GM18499 (cell line): Measurements from ENCODE around the gene POGLUT2.

Experiments used
- ATAC-seq: cut with Tn5 transposase; IDR thresholded peaks from one replicate; pipeline ENCODE4 v1.9.1; 2021; ENCODE audit warnings: moderate number of reproducible peaks; ENCODE audit not compliant: insufficient read depth, unreplicated experiment

Gene POGLUT2

GRCh38 chr13:102798581-102799425, at the start of gene POGLUT2, which contains the start of gene BIVM:
Gene POGLUT2 (minus strand): TSS chr13:102798976. CDS start chr13:102798670, 306 bp downstream.
Gene BIVM (plus strand): TSS chr13:102799119. CDS start chr13:102807268, 8,149 bp downstream.
- peak; percentile 77 for ATAC-seq

DNA sequence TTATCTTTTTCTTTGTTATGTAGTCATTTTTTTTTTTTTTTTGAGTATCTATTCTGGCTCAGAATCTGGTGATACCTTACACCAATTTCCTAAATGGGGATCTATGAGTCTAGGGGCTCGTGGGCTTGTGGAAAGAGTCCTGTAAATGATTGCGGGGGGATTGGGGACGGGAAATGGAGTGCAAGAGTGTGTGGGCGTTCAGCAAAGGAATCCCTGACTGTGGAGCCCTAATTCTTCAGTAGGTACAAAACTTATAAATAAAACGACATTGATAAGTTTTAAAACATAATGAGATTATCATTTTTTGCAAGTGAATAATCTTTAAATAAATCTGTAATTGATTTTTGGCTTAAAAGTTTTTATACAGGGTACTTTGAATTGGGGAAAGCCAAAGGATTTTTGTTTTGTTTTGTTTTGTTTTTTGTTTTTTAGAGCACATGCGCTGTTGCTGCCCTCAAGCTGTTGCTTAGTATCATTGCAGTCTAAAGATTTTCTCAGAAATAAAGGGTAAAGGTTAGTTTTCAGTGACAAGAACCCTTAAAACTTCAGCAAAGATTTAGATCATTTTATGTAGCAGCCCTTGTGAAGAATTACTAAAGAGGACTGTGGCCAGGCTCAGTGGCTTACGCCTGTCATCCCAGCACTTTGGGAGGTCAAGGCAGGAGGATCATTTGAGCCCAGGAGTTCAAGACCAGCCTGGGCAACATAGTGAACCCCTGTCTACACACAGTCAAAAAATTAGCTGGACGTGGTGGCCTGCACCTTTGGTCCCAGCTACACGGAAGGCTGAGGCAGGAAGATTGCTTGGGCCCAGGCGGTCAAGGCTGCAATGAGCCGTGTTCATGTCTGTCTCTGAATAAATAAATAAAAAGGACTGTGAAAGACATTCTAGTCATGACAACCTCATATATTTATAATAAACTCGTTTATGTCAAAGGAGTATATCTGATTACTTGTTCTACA, 48.8 kb upstream of the POGLUT2 start:
- ATAC-seq = no peak

DNA sequence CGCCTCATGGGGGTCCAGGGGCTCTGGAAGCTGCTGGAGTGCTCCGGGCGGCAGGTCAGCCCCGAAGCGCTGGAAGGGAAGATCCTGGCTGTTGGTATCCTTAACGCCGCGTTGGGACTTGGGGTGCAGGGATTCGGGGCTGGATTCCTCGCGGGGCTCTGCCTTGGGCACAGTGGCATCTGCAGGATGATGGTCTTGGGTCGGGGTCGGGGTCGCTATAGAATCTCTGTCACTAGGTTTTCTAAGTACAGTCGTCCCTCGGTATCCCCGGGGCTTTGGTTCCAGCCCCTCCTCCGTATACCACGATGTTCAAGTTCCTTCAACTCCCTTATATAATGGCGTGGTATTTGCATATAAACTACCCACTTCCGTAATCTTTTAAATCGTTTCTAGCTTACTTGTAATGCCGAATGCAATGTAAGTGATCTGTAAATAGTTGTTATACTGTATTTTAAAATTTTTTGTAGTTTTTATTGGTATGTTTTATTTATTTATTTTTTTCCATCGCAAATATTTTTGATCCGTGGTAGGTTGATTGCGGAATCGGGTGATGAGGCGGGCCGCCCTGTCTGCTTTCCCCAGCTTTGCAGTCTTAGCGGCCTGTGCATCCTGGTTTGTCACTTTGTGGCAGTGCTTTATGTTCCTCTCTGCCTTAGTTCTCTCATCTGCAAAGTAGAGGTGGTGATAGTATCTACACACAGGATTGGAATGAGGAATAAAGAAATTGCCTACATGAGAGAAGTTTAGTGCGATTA, 47.7 kb upstream of the POGLUT2 start:
- ATAC-seq = no peak

DNA sequence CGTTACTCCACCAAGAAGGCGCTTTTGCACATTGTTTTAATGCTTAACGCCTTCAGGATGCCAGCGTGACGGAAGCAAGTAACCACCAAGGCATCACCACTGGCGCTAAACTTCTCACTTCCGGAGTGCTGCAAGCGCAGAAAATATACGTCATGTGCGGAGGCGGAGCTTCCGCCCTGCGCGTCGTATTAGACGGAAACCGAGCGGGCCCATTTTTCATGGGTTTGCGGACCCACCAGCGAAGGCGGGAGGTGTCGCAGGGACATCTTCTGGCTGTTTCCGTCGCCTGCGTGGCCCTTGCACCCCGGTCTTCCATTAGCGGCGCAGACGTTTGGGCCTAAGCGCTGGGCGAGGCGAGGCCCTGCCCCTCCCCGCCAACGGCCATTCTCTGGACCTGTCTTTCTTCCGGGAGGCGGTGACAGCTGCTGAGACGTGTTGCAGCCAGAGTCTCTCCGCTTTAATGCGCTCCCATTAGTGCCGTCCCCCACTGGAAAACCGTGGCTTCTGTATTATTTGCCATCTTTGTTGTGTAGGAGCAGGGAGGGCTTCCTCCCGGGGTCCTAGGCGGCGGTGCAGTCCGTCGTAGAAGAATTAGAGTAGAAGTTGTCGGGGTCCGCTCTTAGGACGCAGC, 47.0 kb upstream of the POGLUT2 start, which contains the start of gene ERCC5:
TSS of gene ERCC5 (plus strand) at position 403 of the 631 bp plus-strand sequence. CDS start 235 bp downstream, outside the sequence.
- peak; percentile 78 for ATAC-seq

DNA sequence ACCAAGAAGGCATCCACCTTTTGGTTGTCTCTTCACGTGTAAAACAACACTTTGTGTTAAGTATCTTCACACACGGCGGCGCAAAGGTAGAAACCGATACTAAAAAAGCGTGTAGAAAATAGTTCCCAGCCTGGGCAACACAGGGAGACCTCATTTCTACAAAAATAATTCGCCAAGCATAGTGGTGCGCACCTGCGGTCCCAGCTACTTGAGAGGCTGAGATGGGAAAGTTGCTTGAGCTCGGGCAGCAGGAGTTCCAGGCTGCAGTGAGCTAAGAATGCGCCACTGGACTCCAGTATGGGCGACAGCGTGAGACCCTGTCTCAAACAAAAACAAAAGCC, 46.5 kb upstream of the POGLUT2 start:
- peak; percentile 9 for ATAC-seq

DNA sequence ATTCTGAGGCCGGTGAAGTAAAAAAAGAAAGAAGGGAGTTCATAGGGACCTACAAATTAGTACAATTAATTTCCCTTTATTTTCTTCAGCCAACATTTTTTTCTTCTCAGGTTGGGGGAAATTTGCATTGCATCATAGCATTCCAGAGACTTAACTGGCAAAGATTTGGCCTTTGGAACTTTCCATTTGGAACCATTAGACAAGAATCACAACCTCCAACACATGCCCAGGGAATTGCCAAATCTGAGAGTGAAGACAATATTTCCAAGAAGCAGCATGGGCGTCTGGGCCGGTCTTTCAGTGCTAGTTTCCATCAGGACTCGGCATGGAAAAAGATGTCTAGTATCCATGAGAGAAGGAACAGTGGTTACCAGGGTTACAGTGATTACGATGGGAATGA, 40.7 kb upstream of the POGLUT2 start:
- ATAC-seq = no peak

GRCh38 chr13:102838982-102839381, 40.2 kb upstream of the POGLUT2 start:
- no peak for ATAC-seq

DNA sequence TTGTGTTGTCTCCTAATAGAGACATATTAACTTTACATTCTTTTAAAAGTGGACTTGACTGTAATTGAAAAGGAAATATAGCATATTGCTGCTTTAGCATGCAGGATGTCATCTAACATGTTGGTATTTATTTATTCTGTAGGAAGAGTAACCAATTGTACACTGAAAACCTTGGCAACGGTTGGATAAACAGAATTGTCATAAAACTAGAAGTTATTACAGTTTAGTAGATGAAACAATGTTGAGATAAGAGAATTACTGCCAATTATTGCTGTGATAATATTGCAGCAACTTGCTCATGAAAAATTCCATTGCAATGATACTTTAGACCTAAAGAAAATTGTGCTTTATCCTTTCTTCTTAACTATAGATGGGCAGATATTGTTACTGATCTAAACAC, 39.5 kb upstream of the POGLUT2 start:
- no peak for ATAC-seq

- ATAC-seq = no peak
These were observed 37.7 kb upstream of the POGLUT2 start for GRCh38 chr13:102836471-102836870.

DNA sequence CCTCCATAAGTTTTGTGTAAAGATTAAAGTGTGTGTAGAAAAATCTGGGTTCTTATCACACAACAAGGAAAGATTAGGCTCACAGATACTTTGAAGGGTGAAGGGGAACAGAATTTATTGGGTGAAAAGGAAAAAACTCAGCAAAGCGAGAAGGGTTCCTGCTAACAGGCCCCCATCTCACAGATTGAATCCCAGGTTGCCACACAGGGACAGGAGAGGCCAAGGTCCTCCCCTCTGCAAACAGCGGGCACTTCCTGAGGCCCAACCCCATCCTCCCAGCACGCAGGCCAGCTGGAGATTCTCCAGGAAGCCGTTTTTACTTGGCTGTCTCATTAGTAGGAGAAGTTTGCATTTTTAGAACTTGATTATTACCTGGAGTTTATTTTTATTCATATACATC, 31.9 kb upstream of the POGLUT2 start:
- no peak for ATAC-seq

DNA sequence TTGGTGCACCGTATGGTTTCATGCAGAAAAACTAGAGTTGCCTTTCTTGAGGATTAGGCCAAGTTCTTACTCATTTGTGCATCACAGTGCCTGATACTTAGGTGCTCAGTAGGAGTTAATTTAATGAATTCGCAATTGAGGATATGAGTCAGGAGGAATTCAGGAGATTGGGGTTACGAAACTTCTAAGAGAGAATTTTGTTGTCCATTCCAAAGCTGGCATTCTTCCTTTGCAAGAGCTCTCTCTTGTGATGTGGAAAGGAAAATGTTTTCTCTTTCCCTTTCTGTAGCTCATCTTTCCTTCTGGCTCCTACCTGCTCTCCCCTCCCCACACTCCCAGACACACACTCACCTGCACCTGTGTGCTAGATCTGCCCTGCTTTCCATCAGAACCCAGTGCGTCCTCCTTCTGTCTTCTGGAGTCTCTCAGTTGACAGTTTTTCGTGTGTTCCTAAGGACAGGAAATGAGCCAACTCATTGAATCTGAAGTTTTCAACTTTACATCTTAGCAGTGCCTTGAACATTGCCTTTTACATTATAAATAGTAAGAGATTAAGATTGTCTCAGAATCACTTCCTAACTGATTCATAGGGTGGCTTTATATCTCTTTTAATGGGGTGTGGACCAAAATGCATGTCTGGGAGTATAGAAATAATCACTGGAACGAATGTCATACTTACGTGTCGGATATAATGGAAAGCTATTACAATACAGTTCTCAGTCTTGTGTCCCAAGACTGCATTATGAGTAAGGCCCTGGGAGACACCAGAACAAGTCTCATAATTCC, 27.3 kb upstream of the POGLUT2 start:
- ATAC-seq = no peak

GRCh38 chr13:102825400-102825799, 26.6 kb upstream of the POGLUT2 start:
- ATAC-seq = no peak

- no peak for ATAC-seq
These were observed 19.1 kb upstream of the POGLUT2 start for GRCh38 chr13:102817907-102818306.

GRCh38 chr13:102817241-102817640, 18.5 kb upstream of the POGLUT2 start:
- no peak for ATAC-seq

GRCh38 chr13:102816708-102817107, 17.9 kb upstream of the POGLUT2 start:
- no peak for ATAC-seq

DNA sequence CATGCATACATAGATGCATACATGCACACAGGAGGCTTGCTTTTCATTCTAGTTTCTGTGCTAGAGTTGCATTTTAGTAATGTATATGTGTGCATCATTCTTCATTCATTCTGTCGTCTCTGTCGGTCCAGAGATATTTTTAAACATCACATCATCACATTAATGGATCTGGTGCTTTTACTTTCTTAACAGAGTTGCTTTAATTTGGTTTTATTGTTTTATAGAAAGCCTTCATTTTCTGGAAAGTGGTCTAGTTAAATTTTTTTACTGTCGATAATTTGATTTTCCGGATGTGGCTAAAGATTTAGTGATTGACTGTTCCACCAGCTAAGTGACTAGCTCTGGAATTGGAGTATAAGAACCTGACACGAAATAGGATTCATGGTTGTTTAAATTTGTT, 17.0 kb upstream of the POGLUT2 start:
- ATAC-seq = no peak

DNA sequence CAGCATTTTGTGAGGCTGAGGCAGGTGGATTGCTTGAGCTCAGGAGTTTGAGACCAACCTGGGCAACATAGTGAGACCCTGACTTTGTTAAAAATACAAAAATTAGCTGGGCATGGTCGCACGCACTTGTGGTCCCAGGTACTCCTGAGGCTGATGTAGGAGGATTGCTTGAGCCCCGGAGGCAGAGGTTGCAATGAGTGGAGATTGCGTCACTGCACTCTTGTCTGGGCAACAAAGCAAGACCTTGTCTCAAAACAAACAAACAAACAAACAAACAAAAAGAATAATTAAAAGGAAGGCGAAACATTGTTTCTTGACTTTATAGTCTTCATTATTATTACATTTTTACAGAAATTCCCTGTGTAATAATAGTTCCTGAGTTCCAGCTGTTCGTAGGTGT, 16.0 kb upstream of the POGLUT2 start:
- no peak for ATAC-seq

DNA sequence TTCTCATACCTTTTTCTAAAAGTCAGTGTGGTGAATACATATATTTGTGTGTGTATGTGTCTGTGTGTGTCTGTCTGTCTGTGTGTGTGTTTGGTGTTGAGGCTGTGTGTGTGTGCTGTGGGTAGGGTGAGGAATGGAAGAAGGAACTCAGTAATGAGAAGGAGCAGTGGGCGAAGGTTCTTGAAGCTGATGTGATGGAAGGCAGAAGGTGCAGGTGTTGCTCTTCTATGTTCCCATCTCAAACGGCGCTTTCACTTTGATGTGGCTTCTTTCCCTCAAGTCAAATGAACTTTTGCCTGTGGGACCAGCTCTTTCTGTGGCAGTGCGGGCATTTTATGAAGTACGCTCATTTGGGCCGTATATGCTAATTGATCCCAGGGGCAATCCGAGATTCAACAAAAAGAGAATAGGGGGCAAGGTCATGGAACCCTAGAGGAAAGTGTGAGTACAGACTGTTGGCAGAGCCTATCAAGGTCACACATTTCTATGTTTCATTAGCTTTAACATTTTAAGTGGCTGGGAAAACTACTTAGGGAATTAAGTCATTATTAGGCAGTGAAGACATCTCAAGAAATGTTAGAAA, 15.3 kb upstream of the POGLUT2 start:
- ATAC-seq = no peak
